A549 (cell line): ENCODE data around the gene ANO9.

ENCODE experiments used
- CBX8 ChIP-seq: fragments of 200-600 bp; sonication (generic); IDR thresholded peaks from 2 replicates; pipeline ENCODE4 v1.6.1; 2016
- CTCF ChIP-seq: fragments of >200 bp; sonication (Bioruptor Twin); formaldehyde crosslinking; IDR thresholded peaks from 3 replicates; pipeline ENCODE4 v1.5.1; 2016
- FOXS1 ChIP-seq: fragments of 250-450 bp; sonication (Bioruptor Pico); IDR thresholded peaks from 2 replicates; pipeline ENCODE4 v1.5.0; 2020; ENCODE audit warnings: mild to moderate bottlenecking, moderate library complexity
- MYC ChIP-seq: IDR thresholded peaks from 2 replicates; pipeline ENCODE4 v1.6.1; 2012; ENCODE audit warnings: mild to moderate bottlenecking, inconsistent platforms, low read length, improper control_type of control experiment, borderline replicate concordance
- PBX3 ChIP-seq: IDR thresholded peaks from 2 replicates; pipeline ENCODE4 v1.6.1; 2012
- RARB ChIP-seq: fragments of 250-450 bp; sonication (Bioruptor Pico); IDR thresholded peaks from 2 replicates; pipeline ENCODE4 v1.8.0; 2021; ENCODE audit warnings: mild to moderate bottlenecking, moderate library complexity
- RFX5 ChIP-seq: fragments of 450-650 bp; IDR thresholded peaks from 2 replicates; pipeline ENCODE4 v1.7.1; 2014; ENCODE audit warnings: antibody characterized with exemption, mild to moderate bottlenecking, moderate library complexity
- ZFP36 ChIP-seq: fragments of 450-650 bp; IDR thresholded peaks from 2 replicates; pipeline ENCODE4 v1.6.1; 2014; ENCODE audit warnings: borderline replicate concordance; ENCODE audit not compliant: partially characterized antibody

GRCh38 chr11:387193-387793 is 54.5 kb downstream of the ANO9 start:
- TF ChIP-seq CBX8 (no peak), CTCF (no peak), PBX3 (no peak), ZFP36 (no peak), FOXS1 (CRISPR knock-in tag) (no peak), MYC (no peak), RARB (CRISPR knock-in tag) (no peak), RFX5 (no peak)
